SU-DHL-6 (cell line): ENCODE measurements around the gene CDK10.

ENCODE experiments used
- H2AFZ ChIP-seq: fragments of 200-600 bp; sonication (generic); 2 replicates; pipeline ENCODE4 v1.6.1; 2014; ENCODE audit warnings: low read depth, mild to moderate bottlenecking, moderate library complexity, mixed read lengths, antibody characterized with exemption, low read length; ENCODE audit not compliant: severe bottlenecking
- H3F3A ChIP-seq: fragments of 200-600 bp; shearing (Covaris generic); 2 replicates; pipeline ENCODE4 v1.6.0; 2016; ENCODE audit warnings: antibody characterized with exemption, mild to moderate bottlenecking; ENCODE audit not compliant: insufficient read depth
- H3K27ac ChIP-seq: fragments of 200-600 bp; sonication (generic); 2 replicates; pipeline ENCODE4 v1.5.1; 2016; ENCODE audit warnings: low read depth, mild to moderate bottlenecking, low read length, moderate library complexity, mixed read lengths
- H3K27me3 ChIP-seq: fragments of 200-600 bp; sonication (generic), shearing (Covaris generic); 2 replicates; pipeline ENCODE4 v1.6.0; 2014; ENCODE audit warnings: mild to moderate bottlenecking, low read length
- H3K36me3 ChIP-seq: fragments of 200-600 bp; sonication (generic); 2 replicates; pipeline ENCODE4 v1.6.1; 2014; ENCODE audit warnings: mild to moderate bottlenecking, low read length, mixed read lengths
- H3K4me2 ChIP-seq: fragments of 300-600, 200-600 bp; shearing (Covaris generic), sonication (generic); 2 replicates; pipeline ENCODE4 v1.6.0; 2014; ENCODE audit warnings: low read length, low read depth, mild to moderate bottlenecking; ENCODE audit not compliant: poor library complexity, severe bottlenecking
- H3K4me3 ChIP-seq: fragments of 200-600 bp; sonication (generic); 2 replicates; pipeline ENCODE4 v1.5.1; 2014; ENCODE audit warnings: antibody characterized with exemption, low read length, mild to moderate bottlenecking, mixed read lengths; ENCODE audit not compliant: insufficient read depth, poor library complexity, severe bottlenecking
- H3K79me2 ChIP-seq: fragments of 200-600 bp; sonication (generic); 2 replicates; pipeline ENCODE4 v1.6.1; 2014; ENCODE audit warnings: mild to moderate bottlenecking, low read length, moderate library complexity; ENCODE audit not compliant: insufficient read depth
- H3K9ac ChIP-seq: fragments of 200-600 bp; sonication (generic); 2 replicates; pipeline ENCODE4 v1.7.0; 2014; ENCODE audit warnings: mild to moderate bottlenecking, low read length
- H3K9me2 ChIP-seq: fragments of 200-600 bp; sonication (generic); replicated peaks from 2 replicates; pipeline ENCODE4 v1.6.1; 2014; ENCODE audit warnings: low read length; ENCODE audit not compliant: insufficient read depth
- H3K9me3 ChIP-seq: fragments of 200-600 bp; sonication (generic); 2 replicates; pipeline ENCODE4 v1.6.1; 2014; ENCODE audit warnings: low read length, mixed read lengths; ENCODE audit not compliant: insufficient read depth
- H4K20me1 ChIP-seq: fragments of 200-600 bp; sonication (generic); 2 replicates; pipeline ENCODE4 v1.6.1; 2014; ENCODE audit warnings: low read depth, mild to moderate bottlenecking, antibody characterized with exemption, low read length, moderate library complexity, mixed read lengths
- EZH2phosphoT487 ChIP-seq: fragments of 200-600 bp; sonication (generic), shearing (Covaris generic); conservative IDR thresholded peaks from 2 replicates; pipeline ENCODE4 v1.6.1; 2018; ENCODE audit warnings: mild to moderate bottlenecking, antibody characterized with exemption, low read length, moderate library complexity, mixed read lengths
- TF ChIP-seq, protein P1 (sequence below): fragments of 200-600 bp; sonication (generic); IDR thresholded peaks from one replicate; pipeline ENCODE4 v1.5.1; 2017; ENCODE audit warnings: antibody characterized with exemption, mild to moderate bottlenecking, low read length, moderate library complexity; ENCODE audit not compliant: insufficient read depth, poor library complexity, severe bottlenecking

The CDK10 gene

DNA sequence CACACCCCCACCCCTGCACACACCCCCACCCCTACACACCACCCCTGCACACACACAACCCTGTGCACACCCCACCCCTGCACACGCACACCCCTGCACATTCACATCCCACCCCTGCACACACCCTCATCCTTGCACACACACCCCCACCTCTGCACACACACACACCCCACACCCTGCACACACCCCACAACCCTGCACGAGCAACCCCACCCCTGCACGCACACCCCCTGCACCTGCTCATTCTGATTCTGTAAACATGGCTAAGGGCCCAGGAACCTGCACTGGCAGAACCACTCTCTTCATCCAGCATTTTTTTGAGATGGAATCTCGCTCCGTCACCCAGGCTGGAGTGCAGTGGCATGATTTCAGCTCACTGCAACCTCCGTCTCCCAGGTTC, 47.1 kb upstream of the CDK10 start:
- no peaks in the 10 kb centered on the region for H3K36me3 ChIP-seq
- H3K9me2 ChIP-seq, result no peaks in the 10 kb centered on the region
- H3K27ac ChIP-seq, result no peak overlapping the region
- no peaks in the 10 kb centered on the region for H4K20me1 ChIP-seq
- H3F3A ChIP-seq, result no peaks in the 10 kb centered on the region
- TF ChIP-seq, protein P1, sequence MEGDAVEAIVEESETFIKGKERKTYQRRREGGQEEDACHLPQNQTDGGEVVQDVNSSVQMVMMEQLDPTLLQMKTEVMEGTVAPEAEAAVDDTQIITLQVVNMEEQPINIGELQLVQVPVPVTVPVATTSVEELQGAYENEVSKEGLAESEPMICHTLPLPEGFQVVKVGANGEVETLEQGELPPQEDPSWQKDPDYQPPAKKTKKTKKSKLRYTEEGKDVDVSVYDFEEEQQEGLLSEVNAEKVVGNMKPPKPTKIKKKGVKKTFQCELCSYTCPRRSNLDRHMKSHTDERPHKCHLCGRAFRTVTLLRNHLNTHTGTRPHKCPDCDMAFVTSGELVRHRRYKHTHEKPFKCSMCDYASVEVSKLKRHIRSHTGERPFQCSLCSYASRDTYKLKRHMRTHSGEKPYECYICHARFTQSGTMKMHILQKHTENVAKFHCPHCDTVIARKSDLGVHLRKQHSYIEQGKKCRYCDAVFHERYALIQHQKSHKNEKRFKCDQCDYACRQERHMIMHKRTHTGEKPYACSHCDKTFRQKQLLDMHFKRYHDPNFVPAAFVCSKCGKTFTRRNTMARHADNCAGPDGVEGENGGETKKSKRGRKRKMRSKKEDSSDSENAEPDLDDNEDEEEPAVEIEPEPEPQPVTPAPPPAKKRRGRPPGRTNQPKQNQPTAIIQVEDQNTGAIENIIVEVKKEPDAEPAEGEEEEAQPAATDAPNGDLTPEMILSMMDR, result no peak
- TF ChIP-seq EZH2phosphoT487, result no peak
- no peak overlapping the region for H2AFZ ChIP-seq
- H3K4me2 ChIP-seq, result no peak overlapping the region
- H3K9me3 ChIP-seq, result no peaks in the 10 kb centered on the region
- no peak overlapping the region for H3K9ac ChIP-seq
- H3K27me3 ChIP-seq, result no peaks in the 10 kb centered on the region
- H3K4me3 ChIP-seq, result no peak overlapping the region
- no peaks in the 10 kb centered on the region for H3K79me2 ChIP-seq

DNA sequence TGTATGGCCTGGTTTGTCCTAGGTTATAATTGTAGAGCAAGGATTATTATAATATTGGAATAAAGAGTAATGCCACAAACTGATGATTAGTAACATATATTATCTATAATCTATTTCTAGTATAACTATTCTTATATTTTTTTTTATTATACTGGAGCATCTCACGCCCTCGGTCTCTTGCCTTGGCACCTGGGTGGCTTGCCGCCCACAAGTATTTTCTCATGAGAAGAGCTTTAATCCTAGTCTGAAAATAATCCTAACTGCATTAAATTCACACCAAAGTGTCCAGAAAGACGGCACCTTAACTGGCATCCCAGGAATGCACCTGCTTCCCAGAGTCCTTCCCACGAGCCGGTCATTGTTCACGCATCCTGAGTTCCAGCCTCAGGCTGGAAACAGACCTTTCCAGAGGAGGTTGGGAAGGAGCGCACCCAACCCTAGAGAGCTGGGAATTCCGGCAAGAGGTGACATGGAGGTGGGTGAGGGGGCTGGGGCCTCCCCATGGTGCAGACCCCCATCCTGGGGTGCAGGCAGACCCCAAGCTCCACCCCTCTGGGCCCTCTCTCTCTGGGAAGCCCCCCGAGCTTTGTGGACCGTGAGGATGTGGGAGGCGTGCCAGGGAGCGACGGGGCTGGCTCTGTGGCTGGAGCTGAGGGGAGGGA, 44.9 kb upstream of the CDK10 start:
- no peak for TF ChIP-seq EZH2phosphoT487
- TF ChIP-seq, protein P1, result no peak
- H3K79me2 ChIP-seq, result no peaks in the 10 kb centered on the region
- no peak overlapping the region for H2AFZ ChIP-seq
- H3K27me3 ChIP-seq, result no peaks in the 10 kb centered on the region
- no peaks in the 10 kb centered on the region for H3K9me2 ChIP-seq
- no peaks in the 10 kb centered on the region for H3K36me3 ChIP-seq
- no peaks in the 10 kb centered on the region for H3F3A ChIP-seq
- H3K4me2 ChIP-seq, result no peak overlapping the region
- no peak overlapping the region for H3K27ac ChIP-seq
- no peak overlapping the region for H3K9ac ChIP-seq
- no peak overlapping the region for H3K4me3 ChIP-seq
- no peaks in the 10 kb centered on the region for H4K20me1 ChIP-seq
- H3K9me3 ChIP-seq, result no peaks in the 10 kb centered on the region

DNA sequence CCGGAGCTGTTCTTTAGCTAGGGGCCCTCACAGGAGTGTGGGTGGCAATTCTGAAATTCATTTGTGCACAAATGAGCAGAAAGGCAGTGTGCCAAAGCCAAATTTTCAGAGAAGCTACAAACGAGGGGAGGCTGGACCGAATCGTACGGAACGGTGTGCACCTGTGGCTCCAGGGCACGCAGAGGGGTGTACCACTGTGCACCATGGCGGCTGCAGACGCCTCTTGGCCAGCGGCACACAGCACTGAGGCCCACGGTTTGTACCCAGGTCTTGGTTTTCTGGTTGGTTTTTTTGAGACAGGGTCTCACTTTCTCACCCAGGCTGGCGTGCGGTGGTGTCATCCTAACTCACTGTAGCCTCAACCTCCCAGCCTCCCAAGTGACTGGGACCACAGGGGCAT, 43.9 kb upstream of the CDK10 start:
- TF ChIP-seq EZH2phosphoT487, result no peak
- TF ChIP-seq, protein P1, result no peak
- H3K4me2 ChIP-seq, result no peak overlapping the region
- H4K20me1 ChIP-seq, result no peaks in the 10 kb centered on the region
- no peaks in the 10 kb centered on the region for H3K9me3 ChIP-seq
- no peak overlapping the region for H2AFZ ChIP-seq
- no peaks in the 10 kb centered on the region for H3K36me3 ChIP-seq
- H3K9ac ChIP-seq, result no peak overlapping the region
- H3K79me2 ChIP-seq, result no peaks in the 10 kb centered on the region
- H3K4me3 ChIP-seq, result no peak overlapping the region
- no peaks in the 10 kb centered on the region for H3K27me3 ChIP-seq
- no peaks in the 10 kb centered on the region for H3F3A ChIP-seq
- no peak overlapping the region for H3K27ac ChIP-seq
- H3K9me2 ChIP-seq, result no peaks in the 10 kb centered on the region
